Lung (tissue), 12 donors: ENCODE measurements around the gene PLA2G4E. TPM values are rescaled to one million over a fixed set of nuclear protein-coding genes. Genes with fewer than 3 reads are reported as not detected.

Experiments used
- ATAC-seq: fragments of 200-7000 bp; cut with Tn5 transposase; one replicate; pipeline ENCODE4 v1.9.1; 2020; ENCODE audit warnings: moderate number of reproducible peaks; ENCODE audit not compliant: insufficient read depth, low FRiP score
- DNase-seq, 3 donors: peaks; one replicate each; pipeline ENCODE4 v3.0.0-alpha.2; 2013 to 2017
- H3K27ac ChIP-seq, 2 donors: one replicate each; pipeline ENCODE4 v1.5.1; 2013; ENCODE audit warnings: mild to moderate bottlenecking in 2 of 2, moderate library complexity in 2 of 2, control low read depth in 1 of 2, inconsistent platforms in 1 of 2, low read depth in 1 of 2, low read length in 1 of 2
- H3K27me3 ChIP-seq, 3 donors: one replicate each; pipeline ENCODE4 v1.5.1; 2013; ENCODE audit warnings: low read length in 2 of 3; ENCODE audit not compliant: control insufficient read depth in 3 of 3, insufficient read depth in 3 of 3
- H3K36me3 ChIP-seq, 4 donors: one replicate each; pipeline ENCODE4 v1.5.1; 2013; ENCODE audit warnings: low read length in 4 of 4, mild to moderate bottlenecking in 1 of 4, moderate library complexity in 1 of 4; ENCODE audit not compliant: control insufficient read depth in 4 of 4, insufficient read depth in 4 of 4
- H3K4me1 ChIP-seq, 5 donors: one replicate each; pipeline ENCODE4 v1.5.1; 2013; ENCODE audit warnings: low read length in 5 of 5, mild to moderate bottlenecking in 2 of 5, moderate library complexity in 1 of 5; ENCODE audit not compliant: control insufficient read depth in 5 of 5, insufficient read depth in 5 of 5
- H3K4me3 ChIP-seq: one replicate; pipeline ENCODE4 v1.5.1; 2013; ENCODE audit warnings: mild to moderate bottlenecking, control low read depth, moderate library complexity
- H3K9ac ChIP-seq, 2 donors: one replicate each; pipeline ENCODE4 v1.5.1; 2013; ENCODE audit warnings: low read length in 2 of 2, control low read depth in 1 of 2; ENCODE audit not compliant: insufficient read depth in 1 of 2
- H3K9me3 ChIP-seq, 4 donors: one replicate each; pipeline ENCODE4 v1.5.1; 2013; ENCODE audit warnings: low read length in 3 of 4, mild to moderate bottlenecking in 1 of 4, moderate library complexity in 1 of 4; ENCODE audit not compliant: control insufficient read depth in 4 of 4, insufficient read depth in 3 of 4
- WGBS, 2 donors: extraction: QIAGEN DNeasy Blood & Tissue Kit; methylation state at CpG; one replicate each; pipeline ENCODE4 v1.1.7; 2013; 5-methylcytosine and 5-hydroxymethylcytosine counted together
- polyA plus RNA-seq, 2 donors: library from polyadenylated mRNA; stranded (reverse); fragments of 200-250 nt; gene quantifications; one replicate each; pipeline ENCODE4 v1.2.1, GENCODE V29; 2013
- total RNA-seq, 2 donors: library from RNA; depleted of rRNA in 1 of 2; stranded (reverse); fragments of >200 nt in 1 of 2; gene quantifications; one replicate each; pipeline ENCODE4 v1.2.1, GENCODE V29; 2014 to 2021
- TF ChIP-seq, protein P1 (sequence below): IDR thresholded peaks from 2 replicates; pipeline ENCODE4 v1.5.1; 2012; ENCODE audit warnings: mild to moderate bottlenecking; ENCODE audit errors: control extremely low read depth, extremely low read depth
- donor health status: control.
- donor health status: control.
- donor health status: Bipolar disorder and iron deficiency.
- donor health status: healthy.
- donor health status: DM: yes; HTN: yes; CAD: no.

Gene PLA2G4E
- total and polyA plus RNA-seq, 4 donors = 0.38 to 1.7 (median 1.7) TPM; not detected in 1

DNA sequence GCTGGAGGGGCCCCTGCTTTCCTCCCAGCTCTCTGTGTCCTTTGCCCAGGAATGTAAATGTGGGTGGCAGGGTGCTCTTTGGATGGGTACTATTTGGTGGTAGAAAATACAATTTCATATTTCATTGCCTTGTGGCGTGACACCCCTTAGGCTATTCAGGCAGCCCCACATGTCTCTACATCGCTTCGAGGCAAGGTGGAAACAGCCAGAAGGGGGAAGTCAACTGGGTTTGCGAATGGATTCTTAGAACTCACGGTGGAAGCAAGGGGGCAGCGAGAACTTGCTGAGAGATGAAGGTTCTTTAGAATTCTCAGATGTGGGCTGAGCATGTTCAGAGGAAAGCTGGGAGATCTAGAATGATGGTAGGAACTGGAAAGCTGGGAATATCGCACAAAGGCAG is 48.2 kb upstream of the PLA2G4E start:
- Histone ChIP-seq H3K27ac (no peak overlapping the region), H3K27me3 (no peaks in the 10 kb centered on the region), H3K9me3 (no peaks in the 10 kb centered on the region), H3K36me3 (no peaks in the 10 kb centered on the region), H3K9ac (no peak overlapping the region), H3K4me1 (peaks cover 0 to 9% (median 0%) of the 10 kb centered on the region in 5 donors), H3K4me3 (no peak overlapping the region)
- TF ChIP-seq, protein P1, sequence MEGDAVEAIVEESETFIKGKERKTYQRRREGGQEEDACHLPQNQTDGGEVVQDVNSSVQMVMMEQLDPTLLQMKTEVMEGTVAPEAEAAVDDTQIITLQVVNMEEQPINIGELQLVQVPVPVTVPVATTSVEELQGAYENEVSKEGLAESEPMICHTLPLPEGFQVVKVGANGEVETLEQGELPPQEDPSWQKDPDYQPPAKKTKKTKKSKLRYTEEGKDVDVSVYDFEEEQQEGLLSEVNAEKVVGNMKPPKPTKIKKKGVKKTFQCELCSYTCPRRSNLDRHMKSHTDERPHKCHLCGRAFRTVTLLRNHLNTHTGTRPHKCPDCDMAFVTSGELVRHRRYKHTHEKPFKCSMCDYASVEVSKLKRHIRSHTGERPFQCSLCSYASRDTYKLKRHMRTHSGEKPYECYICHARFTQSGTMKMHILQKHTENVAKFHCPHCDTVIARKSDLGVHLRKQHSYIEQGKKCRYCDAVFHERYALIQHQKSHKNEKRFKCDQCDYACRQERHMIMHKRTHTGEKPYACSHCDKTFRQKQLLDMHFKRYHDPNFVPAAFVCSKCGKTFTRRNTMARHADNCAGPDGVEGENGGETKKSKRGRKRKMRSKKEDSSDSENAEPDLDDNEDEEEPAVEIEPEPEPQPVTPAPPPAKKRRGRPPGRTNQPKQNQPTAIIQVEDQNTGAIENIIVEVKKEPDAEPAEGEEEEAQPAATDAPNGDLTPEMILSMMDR = no peak
- DNase-seq = no peak
- ATAC-seq = no peak
- 87 to 92% methylated on average over 7 of the region's 7 CpGs for WGBS, 2 donors

DNA sequence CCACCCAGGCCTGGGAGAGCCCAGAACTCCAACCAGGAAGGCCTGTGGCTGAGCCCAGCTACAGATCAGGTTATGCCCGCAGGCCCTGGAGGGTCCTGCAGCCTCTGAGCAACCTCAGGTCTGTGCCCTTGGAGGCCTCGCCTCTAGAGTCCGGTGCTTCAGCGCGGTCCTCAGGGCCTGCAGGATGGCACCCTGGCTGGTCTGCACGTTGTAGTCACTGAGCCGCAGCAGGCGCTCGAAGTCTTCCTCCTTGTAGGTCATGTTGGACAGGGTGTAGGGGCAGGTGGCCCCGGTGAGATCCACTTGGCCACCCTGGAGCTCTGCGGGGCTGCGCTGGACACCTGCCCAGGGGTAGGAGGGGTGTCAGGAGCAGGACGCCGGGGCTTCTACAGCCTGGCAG is 47.8 kb upstream of the PLA2G4E start:
- 94 to 98% methylated on average over 14 of the region's 14 CpGs for WGBS, 2 donors
- Histone ChIP-seq H3K4me1 (peaks cover 0 to 9% (median 0%) of the 10 kb centered on the region in 5 donors), H3K9me3 (no peaks in the 10 kb centered on the region), H3K4me3 (no peak overlapping the region), H3K9ac (no peak overlapping the region), H3K27ac (no peak overlapping the region), H3K36me3 (no peaks in the 10 kb centered on the region), H3K27me3 (no peaks in the 10 kb centered on the region)
- TF ChIP-seq, protein P1 = no peak
- ATAC-seq = no peak
- no peak for DNase-seq

GRCh38 chr15:42066764-42067415 is 46.0 kb upstream of the PLA2G4E start:
- WGBS, 2 donors = 41 to 42% methylated on average over 10 of the region's 10 CpGs
- TF ChIP-seq, protein P1 = no peak
- DNase-seq (no peak), ATAC-seq (no peak)
- H3K27me3 ChIP-seq = no peaks in the 10 kb centered on the region
- no peak overlapping the region for H3K4me3 ChIP-seq
- H3K36me3 ChIP-seq = no peaks in the 10 kb centered on the region
- H3K4me1 ChIP-seq = peaks cover 0 to 9% (median 0%) of the 10 kb centered on the region in 5 donors
- H3K9me3 ChIP-seq = no peaks in the 10 kb centered on the region
- H3K27ac ChIP-seq = no peak overlapping the region
- no peak overlapping the region for H3K9ac ChIP-seq

DNA sequence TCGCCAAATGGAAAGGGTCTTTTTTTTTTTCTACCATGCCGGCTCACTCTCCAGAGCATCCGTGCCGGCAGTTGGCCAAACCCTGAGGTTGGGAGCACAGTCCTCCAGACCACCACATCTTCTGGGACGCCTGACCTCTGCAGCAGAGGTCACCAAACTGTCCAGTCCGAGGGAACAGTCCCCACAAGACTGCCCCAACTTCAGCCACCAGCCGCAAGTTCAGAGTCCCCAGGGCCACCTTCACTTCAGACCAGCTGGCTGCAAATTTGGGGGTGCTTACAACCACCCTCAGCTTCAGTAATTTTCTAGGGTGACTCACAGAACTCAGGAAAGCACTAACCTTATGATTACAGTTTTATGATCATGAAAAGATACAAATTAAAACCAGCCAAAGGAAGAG is 44.6 kb upstream of the PLA2G4E start:
- TF ChIP-seq, protein P1 = no peak
- 43 to 48% methylated on average over 7 of the region's 7 CpGs for WGBS, 2 donors

More for the DNA sequence above, 44.6 kb upstream of the PLA2G4E start:
- ATAC-seq = no peak
- Histone ChIP-seq H3K36me3 (no peaks in the 10 kb centered on the region), H3K4me3 (no peak overlapping the region), H3K27me3 (no peaks in the 10 kb centered on the region), H3K4me1 (peaks cover 0 to 9% (median 0%) of the 10 kb centered on the region in 5 donors), H3K27ac (peak overlapping the region in 1 of 2 donors; percentile 42), H3K9me3 (no peaks in the 10 kb centered on the region), H3K9ac (no peak overlapping the region)
- DNase-seq = no peak
